GM13977 (cell line): ENCODE results near the gene HTT.

Experiments
- DNase-seq: peaks from one replicate; pipeline ENCODE4 v3.0.0; 2012; ENCODE audit warnings: low spot score
- CTCF ChIP-seq: IDR thresholded peaks from 2 replicates; pipeline ENCODE4 v1.5.1; 2012; ENCODE audit warnings: mild to moderate bottlenecking, control low read depth; ENCODE audit not compliant: insufficient read depth; ENCODE audit errors: extremely low read depth, missing control alignments
- in situ Hi-C: fragments of 300-500 bp; cut with MboI; formaldehyde crosslinking; loops from one replicate; pipeline ENCODE4 v1.12.0; 2022; ENCODE audit warnings: low sequenced_read_pairs, low pct_unique_long_range_greater_than_20kb, mixed read lengths, inconsistent platforms; ENCODE audit not compliant: unreplicated experiment

Gene HTT

GRCh38 chr4:3201718-3202702 lies 127.5 kb downstream of the HTT start:
- in situ Hi-C loops: no loop called here
- TF ChIP-seq CTCF: no peak
- peak; percentile 68 for DNase-seq

- TF ChIP-seq CTCF: no peak
- in situ Hi-C loops: no loop called here
- DNase-seq: no peak
Measured at GRCh38 chr4:3202836-3203820, 128.6 kb downstream of the HTT start.

GRCh38 chr4:3203971-3204431 lies 129.5 kb downstream of the HTT start:
- in situ Hi-C loops: no loop called here
- TF ChIP-seq CTCF: no peak
- no peak for DNase-seq

GRCh38 chr4:3205995-3206394 lies 131.5 kb downstream of the HTT start:
- no peak for DNase-seq
- in situ Hi-C loops: no loop called here
- no peak for TF ChIP-seq CTCF

- no peak for TF ChIP-seq CTCF
- in situ Hi-C loops: no loop called here
- no peak for DNase-seq
Measured at GRCh38 chr4:3206439-3207100, 132.1 kb downstream of the HTT start.
